OCI-LY3 (cell line): ENCODE measurements around the gene FZD4.

Experiments used
- H2AFZ ChIP-seq: fragments of 200-600, 300-600 bp; shearing (Covaris generic); 2 replicates; pipeline ENCODE4 v1.6.0; 2014; ENCODE audit warnings: antibody characterized with exemption, low read depth, low read length
- H3K27ac ChIP-seq: fragments of 200-600, 300-600 bp; sonication (generic); 2 replicates; pipeline ENCODE4 v1.5.1; 2014; ENCODE audit warnings: mild to moderate bottlenecking, low read length, moderate library complexity, mixed read lengths
- H3K27me3 ChIP-seq: fragments of 200-600, 300-600 bp; sonication (generic); 2 replicates; pipeline ENCODE4 v1.6.1; 2014; ENCODE audit warnings: low read depth, low read length, mixed read lengths
- H3K36me3 ChIP-seq: fragments of 200-600, 300-600 bp; sonication (generic); replicated peaks from 2 replicates; pipeline ENCODE3; 2014; ENCODE audit warnings: low read depth, low read length, mixed read lengths
- H3K4me1 ChIP-seq: fragments of 300-600, 200-600 bp; sonication (generic); 2 replicates; pipeline ENCODE4 v1.6.1; 2014; ENCODE audit warnings: low read length, mixed read lengths
- H3K4me2 ChIP-seq: fragments of 200-600, 300-600 bp; sonication (generic); 2 replicates; pipeline ENCODE4 v1.6.1; 2014; ENCODE audit warnings: low read length, mixed read lengths
- H3K4me3 ChIP-seq: fragments of 300-600, 200-600 bp; sonication (generic); 2 replicates; pipeline ENCODE4 v1.5.1; 2014; ENCODE audit warnings: antibody characterized with exemption, mild to moderate bottlenecking, low read length, moderate library complexity
- H3K79me2 ChIP-seq: fragments of 300-600, 200-600 bp; shearing (Covaris generic); 2 replicates; pipeline ENCODE4 v1.6.1; 2014; ENCODE audit warnings: mild to moderate bottlenecking, low read length, mixed read lengths
- H3K9ac ChIP-seq: fragments of 300-600, 200-600 bp; shearing (Covaris generic); 2 replicates; pipeline ENCODE4 v1.6.0; 2014; ENCODE audit warnings: mild to moderate bottlenecking, low read length, moderate library complexity
- H3K9me3 ChIP-seq: fragments of 200-600, 300-600 bp; shearing (Covaris generic); 2 replicates; pipeline ENCODE4 v1.6.1; 2014; ENCODE audit warnings: low read length, mixed read lengths; ENCODE audit not compliant: insufficient read depth
- H4K20me1 ChIP-seq: fragments of 200-600, 300-600 bp; sonication (generic); 2 replicates; pipeline ENCODE4 v1.6.1; 2016; ENCODE audit warnings: low read length, mixed read lengths; ENCODE audit not compliant: insufficient read depth
- CTCF ChIP-seq: fragments of 200-600, 300-600 bp; sonication (generic); IDR thresholded peaks from 2 replicates; pipeline ENCODE4 v1.5.1; 2014; ENCODE audit warnings: antibody characterized with exemption, low read length, low read depth
- EZH2phosphoT487 ChIP-seq: fragments of 200-600 bp; shearing (Covaris generic); IDR thresholded peaks from 2 replicates; pipeline ENCODE4 v1.6.1; 2018; ENCODE audit warnings: antibody characterized with exemption, mixed run types, low read depth

Gene FZD4

GRCh38 chr11:86898689-86899088, 56.5 kb downstream of the FZD4 start:
- no peaks in the 10 kb centered on the region for H3K9me3 ChIP-seq
- H3K9ac ChIP-seq, result no peak overlapping the region
- H3K79me2 ChIP-seq, result no peaks in the 10 kb centered on the region
- H3K36me3 ChIP-seq, result no peaks in the 10 kb centered on the region
- no peak overlapping the region for H3K27ac ChIP-seq
- peaks cover 10% of the 10 kb centered on the region; the same call in 1 of the 2 replicates for H3K27me3 ChIP-seq
- H3K4me3 ChIP-seq, result no peak overlapping the region
- no peak overlapping the region for H2AFZ ChIP-seq
- no peak for TF ChIP-seq CTCF
- TF ChIP-seq EZH2phosphoT487, result no peak
- H3K4me2 ChIP-seq, result no peak overlapping the region
- H4K20me1 ChIP-seq, result no peaks in the 10 kb centered on the region
- peaks cover 6% of the 10 kb centered on the region; the same call in 1 of the 2 replicates for H3K4me1 ChIP-seq

GRCh38 chr11:86896441-86896841, 58.8 kb downstream of the FZD4 start:
- Histone ChIP-seq H3K27me3 (peaks cover 6% of the 10 kb centered on the region; the same call in 1 of the 2 replicates), H3K9me3 (no peaks in the 10 kb centered on the region), H2AFZ (no peak overlapping the region), H3K27ac (no peak overlapping the region), H3K4me3 (no peak overlapping the region), H3K4me2 (no peak overlapping the region), H3K79me2 (no peaks in the 10 kb centered on the region), H3K9ac (no peak overlapping the region), H3K36me3 (no peaks in the 10 kb centered on the region), H4K20me1 (no peaks in the 10 kb centered on the region), H3K4me1 (peaks cover 6% of the 10 kb centered on the region; the same call in 1 of the 2 replicates)
- TF ChIP-seq CTCF, result no peak
- no peak for TF ChIP-seq EZH2phosphoT487
